Colon (tissue), 2 donors: ENCODE results near the gene HNMT.
"Not testable (repeated sequence)": the region's sequence is repeated elsewhere in the genome, so short reads cannot be mapped to it uniquely, and the experiment has no call there.

Experiments
- FAIRE-seq: peaks from 2 replicates; lab custom pipeline; 2012; peaks lifted over from hg19 to GRCh38; lab: Jason Lieb, UNC
- donor health status: control.
- donor health status: control.

Gene HNMT

DNA sequence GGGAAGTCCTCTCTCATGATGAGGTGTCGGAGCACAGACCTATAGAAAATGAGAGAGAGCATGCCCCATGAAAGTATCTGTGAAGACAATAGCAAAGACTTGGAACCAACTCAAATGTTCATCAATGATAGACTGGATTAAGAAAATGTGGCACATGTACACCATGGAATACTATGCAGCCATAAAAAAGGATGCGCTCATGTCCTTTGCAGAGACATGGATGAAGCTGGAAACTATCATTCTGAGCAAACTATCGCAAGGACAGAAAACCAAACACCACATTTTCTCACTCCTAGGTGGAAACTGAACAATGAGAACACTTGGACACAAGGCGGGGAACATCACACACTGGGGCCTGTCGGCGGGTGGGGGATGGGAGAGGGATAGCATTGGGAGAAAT, 79.3 kb downstream of the HNMT start:
- not testable (repeated sequence) for FAIRE-seq

DNA sequence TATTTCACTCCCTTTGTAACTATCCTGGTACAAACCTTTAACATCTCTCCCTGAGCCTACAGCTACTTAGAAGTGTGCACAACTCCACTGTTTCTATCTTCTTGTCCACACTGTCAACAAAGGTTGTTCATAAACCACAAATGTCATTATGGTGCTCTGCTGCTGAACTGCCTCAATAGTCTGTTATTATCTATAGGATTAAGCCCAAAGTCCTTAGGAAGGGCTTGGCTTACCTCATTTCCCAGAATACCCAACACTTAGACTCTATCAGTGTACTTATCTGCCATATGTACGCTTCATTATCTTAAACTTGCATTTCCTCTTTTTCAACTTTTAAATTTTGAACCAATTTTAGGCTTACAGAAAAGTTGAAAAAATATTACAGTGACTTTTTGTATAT, 94.2 kb downstream of the HNMT start:
- no peak for FAIRE-seq

DNA sequence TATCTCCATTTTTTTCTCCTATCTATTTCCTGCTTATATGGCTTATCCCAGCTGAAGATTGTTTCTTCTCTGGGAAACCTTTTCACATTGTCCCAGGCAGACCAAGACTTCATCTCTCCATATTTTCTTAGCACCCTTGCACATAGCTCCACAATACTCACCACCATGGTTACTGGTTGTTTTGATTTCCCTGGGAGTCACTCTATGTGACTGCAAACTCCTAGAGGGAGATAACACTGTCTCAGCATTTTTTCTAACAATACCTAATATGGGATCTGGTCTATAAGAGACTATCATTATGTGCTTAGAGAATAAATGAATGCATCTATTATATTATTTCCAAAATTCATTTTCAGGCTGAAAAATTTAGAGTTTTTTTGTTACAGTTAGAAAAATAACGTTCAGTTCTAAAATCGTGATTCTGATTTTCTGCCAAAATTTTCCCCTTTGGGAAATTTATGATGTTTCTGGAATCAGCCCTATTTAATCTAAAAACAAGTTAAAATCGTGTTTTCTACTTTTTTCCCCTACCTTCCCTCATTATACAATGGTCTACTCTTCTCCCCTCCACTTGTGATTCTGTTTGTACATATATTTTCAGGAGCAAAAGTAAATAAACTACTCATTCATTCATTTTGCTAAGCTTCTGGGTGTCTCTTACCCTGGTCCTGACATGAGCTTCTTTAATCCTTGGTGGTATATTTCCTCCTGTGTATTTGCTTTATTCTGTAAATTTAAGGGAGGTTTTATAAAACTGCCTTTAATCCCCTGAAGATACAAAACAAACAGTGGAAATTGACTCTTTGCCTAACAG, 95.4 kb downstream of the HNMT start:
- FAIRE-seq: no peak

DNA sequence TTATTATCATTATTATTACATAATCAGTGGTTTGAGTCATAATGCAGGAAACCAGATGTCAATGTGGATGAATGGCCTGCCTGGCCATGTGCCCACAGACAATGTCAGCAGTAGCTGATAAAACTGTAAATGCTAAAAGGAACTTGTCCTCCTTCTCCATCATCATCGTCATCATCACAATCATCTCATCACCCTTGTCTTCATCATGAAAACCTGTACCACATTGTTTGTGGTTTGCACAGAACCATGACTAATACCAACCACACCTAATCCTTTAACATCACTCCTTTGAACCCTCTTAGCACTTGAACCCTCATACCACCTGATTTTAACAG, 96.0 kb downstream of the HNMT start:
- no peak for FAIRE-seq

DNA sequence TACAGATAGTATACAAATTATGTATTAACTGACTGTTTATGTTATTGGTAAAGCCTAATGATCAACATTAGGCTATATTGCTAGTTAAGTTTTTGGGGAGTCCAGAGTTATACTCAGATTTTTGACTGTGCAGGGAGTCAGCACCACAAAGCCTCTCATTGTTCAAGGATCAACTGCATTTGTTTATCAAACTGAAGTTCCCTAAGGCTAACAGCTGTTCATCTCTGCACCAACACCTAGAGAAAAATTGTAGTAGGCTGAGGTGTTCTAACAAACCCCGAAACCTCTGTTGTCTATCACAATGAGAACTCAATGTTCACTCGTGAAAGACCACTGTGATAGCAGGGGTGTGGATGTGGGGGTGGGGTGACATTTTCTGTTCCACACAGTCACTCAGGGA, 97.7 kb downstream of the HNMT start:
- no peak for FAIRE-seq

DNA sequence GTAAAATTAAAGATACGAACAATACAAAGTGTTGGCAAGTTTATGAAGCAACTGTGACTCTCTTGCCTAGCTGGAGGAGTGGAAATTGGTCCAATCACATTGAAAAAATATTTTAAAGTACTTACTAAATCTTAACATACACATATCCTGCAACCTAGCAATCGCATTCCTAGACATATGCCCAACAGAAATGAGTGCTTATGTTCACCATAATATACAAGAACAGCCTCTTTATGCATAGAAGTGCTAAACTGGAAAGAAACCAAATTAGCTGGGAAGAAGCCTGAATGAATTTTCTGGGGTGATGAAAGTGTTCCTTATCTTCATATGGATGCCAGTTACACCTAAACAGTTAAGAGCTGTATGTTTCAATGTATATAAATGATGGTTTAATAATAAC, 98.9 kb downstream of the HNMT start:
- no peak for FAIRE-seq
